ENCODE measurements around the gene MYRF. TPM values are rescaled to one million over a fixed set of nuclear protein-coding genes. Genes with fewer than 3 reads are reported as not detected.

The MYRF gene
- total and polyA plus RNA-seq, 2 of the 4 experiments (the other 2 are of a cell fraction): 1.6 to 10.7 TPM

DNA sequence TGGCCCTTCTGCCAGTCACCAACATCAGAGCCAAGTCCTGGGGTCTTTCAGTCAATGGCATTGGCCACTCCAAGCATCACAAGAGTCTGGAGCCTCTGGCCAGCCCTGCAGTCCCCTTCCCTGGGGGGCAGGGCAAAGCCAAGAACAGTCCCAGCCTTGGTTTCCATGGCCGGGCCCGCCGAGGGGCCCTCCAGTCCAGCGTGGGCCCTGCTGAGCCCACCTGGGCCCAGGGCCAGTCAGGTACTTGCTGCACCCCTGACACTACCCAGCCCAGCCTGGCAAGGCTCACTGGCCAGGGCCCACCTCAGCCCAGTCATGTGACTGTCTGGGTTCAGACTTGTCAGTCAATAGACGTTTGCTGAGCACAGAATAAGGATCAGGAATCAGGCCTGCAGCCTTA lies 29.1 kb downstream of the MYRF start:
- Histone ChIP-seq H4K91ac (ENCODE audit: insufficient read depth, low read depth, low read length) (no peak overlapping the region), H3K14ac (replicated peaks; ENCODE audit: low read depth, low read length) (no peak overlapping the region), H4K20me1 (ENCODE audit: insufficient read depth, low read length) (no peaks in the 10 kb centered on the region), H4K5ac (ENCODE audit: low read depth, low read length) (no peak overlapping the region), H3K27me3 (ENCODE audit: control insufficient read depth, insufficient read depth, low read length) (no peaks in the 10 kb centered on the region), H3K9me3 (ENCODE audit: control insufficient read depth, insufficient read depth, low read length) (no peaks in the 10 kb centered on the region), H3K36me3 (ENCODE audit: control insufficient read depth, insufficient read depth, low read length) (peaks cover 27% of the 10 kb centered on the region), H2BK5ac (ENCODE audit: low read depth, low read length, poor library complexity, severe bottlenecking) (no peak overlapping the region), H3K9me1 (ENCODE audit: insufficient read depth, low read length) (no peaks in the 10 kb centered on the region; the same call in 1 of the 2 replicates), H3K56ac (ENCODE audit: extremely low read depth, insufficient read depth, low read length) (no peak overlapping the region), H2AFZ (replicated peaks; ENCODE audit: low read length, poor library complexity) (no peak overlapping the region), H4K8ac (ENCODE audit: low read depth in 2 of 2, low read length in 2 of 2) (no peak overlapping the region), H3K79me1 (ENCODE audit: low read depth in 1 of 2, low read length in 2 of 2) (no peaks in the 10 kb centered on the region), H3K4me3 (ENCODE audit: insufficient read depth, low read depth, low read length) (no peak overlapping the region), H3K4ac (ENCODE audit: low read depth, low read length) (no peak overlapping the region), H2AK5ac (ENCODE audit: low read depth, low read length) (no peak overlapping the region), H3K4me2 (ENCODE audit: low read depth, low read length) (no peak overlapping the region), H2BK120ac (ENCODE audit: low read depth, low read length) (no peak overlapping the region), H2AK9ac (replicated peaks; ENCODE audit: low read depth, low read length, poor library complexity) (no peak overlapping the region), H3K23ac (ENCODE audit: low read depth, low read length) (no peak overlapping the region), H3K18ac (ENCODE audit: low read depth, low read length) (no peak overlapping the region), H2BK20ac (ENCODE audit: low read depth, low read length) (no peak overlapping the region), H2BK15ac (ENCODE audit: low read depth, low read length) (no peak overlapping the region), H3K4me1 (ENCODE audit: control insufficient read depth, insufficient read depth, low read length) (peaks cover 3% of the 10 kb centered on the region; the same call in 1 of the 2 replicates), H3K9ac (ENCODE audit: low read depth, low read length) (no peak overlapping the region), H3K27ac (ENCODE audit: insufficient read depth, low read length) (no peak overlapping the region)
- dilution Hi-C loops (cut with HindIII; ENCODE audit: low sequenced_read_pairs, unreplicated experiment): no loop called here
- TF ChIP-seq, protein P1, sequence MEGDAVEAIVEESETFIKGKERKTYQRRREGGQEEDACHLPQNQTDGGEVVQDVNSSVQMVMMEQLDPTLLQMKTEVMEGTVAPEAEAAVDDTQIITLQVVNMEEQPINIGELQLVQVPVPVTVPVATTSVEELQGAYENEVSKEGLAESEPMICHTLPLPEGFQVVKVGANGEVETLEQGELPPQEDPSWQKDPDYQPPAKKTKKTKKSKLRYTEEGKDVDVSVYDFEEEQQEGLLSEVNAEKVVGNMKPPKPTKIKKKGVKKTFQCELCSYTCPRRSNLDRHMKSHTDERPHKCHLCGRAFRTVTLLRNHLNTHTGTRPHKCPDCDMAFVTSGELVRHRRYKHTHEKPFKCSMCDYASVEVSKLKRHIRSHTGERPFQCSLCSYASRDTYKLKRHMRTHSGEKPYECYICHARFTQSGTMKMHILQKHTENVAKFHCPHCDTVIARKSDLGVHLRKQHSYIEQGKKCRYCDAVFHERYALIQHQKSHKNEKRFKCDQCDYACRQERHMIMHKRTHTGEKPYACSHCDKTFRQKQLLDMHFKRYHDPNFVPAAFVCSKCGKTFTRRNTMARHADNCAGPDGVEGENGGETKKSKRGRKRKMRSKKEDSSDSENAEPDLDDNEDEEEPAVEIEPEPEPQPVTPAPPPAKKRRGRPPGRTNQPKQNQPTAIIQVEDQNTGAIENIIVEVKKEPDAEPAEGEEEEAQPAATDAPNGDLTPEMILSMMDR (conservative IDR thresholded peaks at IDR 0.05; ENCODE audit: low read depth, low read length): no peak
- TF ChIP-seq NFE2L2 (IDR thresholded peaks at IDR 0.05; ENCODE audit: low read depth, low read length) (no peak), RCOR1 (IDR thresholded peaks at IDR 0.05; ENCODE audit: insufficient replicate concordance, low read length) (no peak), MXI1 (IDR thresholded peaks at IDR 0.05; ENCODE audit: borderline replicate concordance, low read depth, low read length) (no peak), RFX5 (IDR thresholded peaks at IDR 0.05; ENCODE audit: low read depth, low read length) (no peak), BHLHE40 (IDR thresholded peaks at IDR 0.05; ENCODE audit: low read depth, low read length) (no peak), CEBPB (IDR thresholded peaks at IDR 0.05; ENCODE audit: low read depth, low read length) (no peak), CHD1 (IDR thresholded peaks at IDR 0.05; ENCODE audit: low read depth, low read length) (no peak), MAFK (IDR thresholded peaks at IDR 0.05; ENCODE audit: low read depth, low read length) (no peak), FOS (IDR thresholded peaks at IDR 0.05; ENCODE audit: low read depth, low read length) (no peak), SMC3 (IDR thresholded peaks at IDR 0.05; ENCODE audit: low read depth, low read length) (no peak), POLR2A (IDR thresholded peaks at IDR 0.05; ENCODE audit: low read depth, low read length) (no peak), MAZ (IDR thresholded peaks at IDR 0.05; ENCODE audit: borderline replicate concordance, low read depth, low read length) (no peak), RAD21 (IDR thresholded peaks at IDR 0.05; ENCODE audit: low read length) (no peak)
- TF ChIP-seq, protein P2, sequence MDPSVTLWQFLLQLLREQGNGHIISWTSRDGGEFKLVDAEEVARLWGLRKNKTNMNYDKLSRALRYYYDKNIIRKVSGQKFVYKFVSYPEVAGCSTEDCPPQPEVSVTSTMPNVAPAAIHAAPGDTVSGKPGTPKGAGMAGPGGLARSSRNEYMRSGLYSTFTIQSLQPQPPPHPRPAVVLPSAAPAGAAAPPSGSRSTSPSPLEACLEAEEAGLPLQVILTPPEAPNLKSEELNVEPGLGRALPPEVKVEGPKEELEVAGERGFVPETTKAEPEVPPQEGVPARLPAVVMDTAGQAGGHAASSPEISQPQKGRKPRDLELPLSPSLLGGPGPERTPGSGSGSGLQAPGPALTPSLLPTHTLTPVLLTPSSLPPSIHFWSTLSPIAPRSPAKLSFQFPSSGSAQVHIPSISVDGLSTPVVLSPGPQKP (IDR thresholded peaks at IDR 0.05; ENCODE audit: borderline replicate concordance, low read depth, low read length): no peak
- TF ChIP-seq, protein P3, sequence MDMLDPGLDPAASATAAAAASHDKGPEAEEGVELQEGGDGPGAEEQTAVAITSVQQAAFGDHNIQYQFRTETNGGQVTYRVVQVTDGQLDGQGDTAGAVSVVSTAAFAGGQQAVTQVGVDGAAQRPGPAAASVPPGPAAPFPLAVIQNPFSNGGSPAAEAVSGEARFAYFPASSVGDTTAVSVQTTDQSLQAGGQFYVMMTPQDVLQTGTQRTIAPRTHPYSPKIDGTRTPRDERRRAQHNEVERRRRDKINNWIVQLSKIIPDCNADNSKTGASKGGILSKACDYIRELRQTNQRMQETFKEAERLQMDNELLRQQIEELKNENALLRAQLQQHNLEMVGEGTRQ (IDR thresholded peaks at IDR 0.05; ENCODE audit: low read depth, low read length): no peak
- in situ Hi-C loops (cut with MboI; ENCODE audit: low sequenced_read_pairs): no loop called here
- ChIA-PET CTCF (interaction anchor here (0.6 kb wide), 1 partner anchor 16 kb away, joined by 4 read pairs; no protein-coding TSS in a partner anchor), POLR2A (ENCODE audit: unreplicated experiment) (no interaction called here)
- WGBS, 2 experiments (ENCODE audit: extremely low coverage in 2 of 2, insufficient read length in 1 of 2): 100% methylated on average over 4 of the region's 5 CpGs; no CpG with 5 or more reads in 1 of the 2 experiments
- intact Hi-C loops (cut with micrococcal nuclease): no loop called here
- ATAC-seq (ENCODE audit: low read depth) (no peak), DNase-seq (no peak)
- no TSS peak for BruUV-seq (replicated peaks)
